Right hindlimb (tissue), 1 donor: ENCODE measurements around the gene PCBP2.

ENCODE experiments used
- DNase-seq: peaks from one replicate; pipeline ENCODE4 v3.0.0-alpha.2; 2018

PCBP2 gene

DNA sequence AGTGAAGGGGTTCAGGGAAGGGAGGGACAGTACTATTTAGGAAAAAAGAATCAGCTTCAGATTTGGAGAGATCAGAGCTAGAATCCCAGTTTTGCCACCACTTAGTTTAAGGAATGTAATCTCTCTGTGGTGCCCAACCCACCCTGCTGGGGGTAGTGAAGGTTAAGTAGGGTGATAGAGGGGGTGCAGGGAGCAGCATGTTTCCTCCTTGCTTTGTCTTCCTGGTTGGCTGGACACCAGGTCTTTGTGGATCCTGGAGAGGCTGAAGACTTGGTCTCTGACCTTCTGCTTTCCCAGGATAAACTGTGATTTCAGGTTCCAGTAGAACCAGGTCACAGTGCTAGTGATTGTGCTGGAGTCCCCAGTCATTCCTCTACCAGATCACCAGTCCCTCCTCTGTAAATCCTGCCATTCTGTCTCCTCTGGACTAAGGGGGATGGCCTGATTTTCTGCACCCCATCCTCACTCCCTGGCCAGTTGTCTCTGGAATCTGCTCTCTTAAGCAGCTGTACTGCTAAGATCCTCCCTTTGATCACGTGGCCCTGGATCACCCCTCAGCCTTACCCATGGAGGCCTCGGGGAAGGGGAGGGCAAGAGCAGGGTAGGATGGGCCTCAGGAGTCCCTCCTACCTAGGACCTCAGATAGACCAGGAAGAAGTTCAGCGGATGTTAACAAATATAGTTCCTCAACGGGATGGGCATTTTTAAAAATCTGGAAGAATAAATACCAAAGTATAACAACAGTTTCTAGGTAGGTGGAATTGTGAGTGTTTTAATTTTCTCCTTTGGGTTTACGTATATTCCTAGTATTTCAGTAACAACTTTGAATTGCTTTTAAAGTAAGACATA, 44.2 kb downstream of the PCBP2 start:
- DNase-seq: peak; percentile 82

DNA sequence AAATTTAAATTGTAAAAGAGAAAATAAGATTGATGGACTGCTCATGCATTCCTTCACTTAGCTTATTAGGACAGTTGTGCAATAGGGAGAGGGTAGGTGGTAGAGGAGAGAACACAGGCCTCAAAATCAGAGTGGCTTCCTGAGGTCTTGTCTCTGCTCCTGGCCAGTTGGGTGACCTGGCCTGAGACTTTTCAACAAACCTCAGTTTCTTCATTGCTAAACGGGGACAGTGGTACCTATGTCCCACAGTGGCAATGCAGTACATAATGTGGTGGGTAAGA, 44.8 kb downstream of the PCBP2 start:
- no peak for DNase-seq

GRCh38 chr12:53497461-53497860, 45.6 kb downstream of the PCBP2 start:
- no peak for DNase-seq

- no peak for DNase-seq
Measured at GRCh38 chr12:53498235-53498630, 46.3 kb downstream of the PCBP2 start.

DNA sequence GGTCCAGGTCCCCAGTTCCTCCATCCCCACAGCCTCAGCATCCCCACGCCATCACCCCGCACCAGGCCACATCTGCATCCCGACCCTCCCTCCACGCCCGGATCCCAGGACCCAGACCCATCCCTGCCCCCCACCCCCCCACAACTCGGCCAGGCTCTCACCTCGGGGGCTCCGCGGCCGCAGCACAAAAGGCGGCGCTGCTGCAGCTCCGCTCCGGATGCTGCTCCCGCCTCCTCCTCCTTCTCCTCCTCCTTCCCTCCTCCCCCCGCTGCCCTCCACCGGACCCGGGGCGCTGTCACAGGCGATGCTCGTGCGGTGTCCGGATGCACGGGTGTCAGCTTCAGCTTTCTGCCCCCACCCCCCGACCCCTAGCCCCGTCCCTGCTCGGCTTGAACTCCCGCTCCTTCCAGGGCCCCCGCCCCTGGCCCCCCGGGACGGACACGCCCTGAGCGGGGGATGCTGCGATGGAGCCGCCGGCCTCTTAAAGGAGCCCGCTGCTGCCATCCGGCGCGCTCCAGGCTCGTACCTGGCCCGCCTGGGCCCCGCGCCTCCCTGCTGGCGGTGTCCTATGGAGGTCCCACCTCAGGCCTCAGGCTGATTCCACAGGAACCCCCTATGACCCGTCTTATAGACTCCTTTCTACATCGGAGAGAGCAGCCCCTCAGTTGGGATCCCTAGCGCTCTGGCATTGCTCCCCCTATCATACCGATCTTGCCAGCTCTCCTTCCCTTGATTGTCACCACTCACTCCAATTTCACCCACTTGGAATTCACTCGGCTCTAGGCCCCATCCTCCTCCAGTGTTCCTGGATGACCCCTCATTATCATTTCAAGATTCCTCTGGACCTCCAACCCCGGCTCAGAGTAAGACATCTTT, 47.6 kb downstream of the PCBP2 start, which contains the start of gene MAP3K12:
Gene MAP3K12 (minus strand): TSS at position 193 of the 876 bp plus-strand sequence. CDS start 12,067 bp downstream, outside the sequence.
- peak; percentile 84 for DNase-seq

DNA sequence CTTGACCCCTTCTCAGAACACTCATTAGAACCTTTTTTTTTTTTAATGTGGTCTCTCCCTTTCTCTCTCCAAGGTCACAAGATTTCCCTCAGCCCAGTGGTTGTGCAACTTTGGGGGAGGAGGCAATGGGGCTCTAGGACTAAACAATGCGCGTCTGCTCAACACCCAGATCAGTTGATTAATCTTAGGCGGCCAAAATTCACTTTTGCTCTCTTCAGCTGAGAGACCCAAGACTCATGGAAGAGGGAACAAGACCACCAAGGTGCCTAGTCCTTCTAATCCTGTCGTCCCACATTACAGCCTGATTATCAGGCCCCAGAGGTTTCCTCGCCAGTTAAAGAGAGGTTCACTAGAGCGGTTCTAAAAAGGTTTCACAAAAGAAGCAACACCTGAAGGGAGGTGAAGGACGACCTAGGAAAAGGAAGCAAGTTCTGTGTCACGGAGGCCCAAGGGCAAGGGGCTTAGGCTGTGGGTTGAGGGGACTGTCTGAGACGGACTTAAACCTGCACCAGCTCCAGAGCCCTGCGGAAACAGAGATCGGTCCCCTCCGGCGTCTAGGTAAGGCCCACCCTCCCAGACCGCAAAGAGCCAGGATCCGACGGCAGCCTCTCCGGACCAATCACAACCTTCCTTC, 48.4 kb downstream of the PCBP2 start:
- DNase-seq: no peak

GRCh38 chr12:53500776-53501614, 49.1 kb downstream of the PCBP2 start, which contains the start of gene TARBP2:
Gene TARBP2 (plus strand): TSS chr12:53501283. CDS start chr12:53501409, 126 bp downstream.
- DNase-seq: peak; percentile 99

- no peak for DNase-seq
Measured at GRCh38 chr12:53501615-53502181, 49.8 kb downstream of the PCBP2 start.

DNA sequence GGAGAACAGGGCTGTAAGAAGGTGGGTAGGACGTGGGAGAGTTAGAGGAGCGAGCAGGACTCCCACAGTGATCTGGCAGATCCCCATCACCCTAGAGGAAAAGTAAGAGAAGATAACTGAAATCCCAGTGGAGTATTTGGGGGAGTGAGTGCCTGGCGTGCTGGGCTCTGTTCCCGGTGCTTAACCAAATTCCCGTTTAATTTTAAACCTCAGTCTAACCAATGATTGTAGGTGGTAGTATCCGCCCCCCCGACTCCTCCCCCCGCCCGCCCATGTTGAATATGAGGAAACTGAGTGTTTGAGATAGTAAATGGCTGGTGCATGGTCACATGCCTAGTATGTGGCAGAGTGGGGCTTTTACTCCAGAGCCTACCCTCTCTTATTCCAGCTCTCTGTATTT, 50.4 kb downstream of the PCBP2 start:
- no peak for DNase-seq

GRCh38 chr12:53502983-53503728, 51.3 kb downstream of the PCBP2 start:
- no peak for DNase-seq

DNA sequence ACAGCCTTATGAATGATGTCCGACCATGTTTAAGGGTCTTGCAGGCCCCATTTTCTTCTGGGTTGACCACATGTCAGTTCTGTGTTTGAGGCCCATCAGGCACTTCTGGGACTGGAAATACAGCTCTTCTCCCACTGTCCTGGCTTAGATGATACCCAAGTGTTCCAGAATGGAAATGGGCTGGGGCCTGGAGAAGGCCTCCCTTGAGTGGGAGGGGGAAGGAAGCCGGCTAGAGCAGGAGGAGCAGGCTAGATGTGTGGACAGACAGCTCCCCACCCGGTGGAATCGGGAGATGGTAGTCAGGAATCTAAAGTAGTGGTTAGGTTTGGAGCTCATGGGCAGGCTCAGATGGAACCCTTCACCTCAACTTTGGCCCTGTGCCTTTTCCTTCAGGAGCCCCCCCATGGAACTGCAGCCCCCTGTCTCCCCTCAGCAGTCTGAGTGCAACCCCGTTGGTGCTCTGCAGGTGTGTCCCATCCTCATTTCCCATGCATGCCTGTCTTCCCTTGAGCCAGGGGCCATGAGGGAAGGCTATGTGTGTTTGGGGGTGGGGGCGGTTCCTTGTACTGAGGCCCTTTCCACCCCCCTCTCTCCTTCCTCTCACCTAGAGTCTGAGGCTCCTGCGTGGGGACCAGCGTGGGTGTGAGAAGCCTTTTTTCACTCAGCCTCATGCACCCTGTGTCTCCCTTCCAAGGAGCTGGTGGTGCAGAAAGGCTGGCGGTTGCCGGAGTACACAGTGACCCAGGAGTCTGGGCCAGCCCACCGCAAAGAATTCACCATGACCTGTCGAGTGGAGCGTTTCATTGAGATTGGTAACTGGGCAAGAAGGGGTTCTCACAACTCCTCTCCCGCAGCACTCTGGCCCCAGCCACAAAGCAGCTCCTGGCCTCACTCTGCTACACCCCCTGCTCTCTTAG, 52.4 kb downstream of the PCBP2 start:
- DNase-seq: no peak

DNA sequence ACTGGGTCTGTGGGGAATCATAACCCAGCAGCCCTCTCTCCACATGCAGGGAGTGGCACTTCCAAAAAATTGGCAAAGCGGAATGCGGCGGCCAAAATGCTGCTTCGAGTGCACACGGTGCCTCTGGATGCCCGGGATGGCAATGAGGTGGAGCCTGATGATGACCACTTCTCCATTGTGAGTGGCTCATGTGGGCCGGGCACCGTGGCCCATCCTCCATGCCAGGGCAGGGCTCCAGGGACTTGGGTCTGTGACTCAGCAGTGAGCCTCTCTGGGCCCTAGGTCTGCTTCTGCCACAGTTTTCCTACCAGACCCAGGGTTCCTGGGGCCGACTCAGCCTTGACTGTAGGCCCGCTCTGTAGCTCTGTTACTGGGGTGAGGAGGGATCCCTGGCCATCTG, 53.2 kb downstream of the PCBP2 start:
- DNase-seq: no peak

GRCh38 chr12:53505555-53506449, 53.9 kb downstream of the PCBP2 start:
- no peak for DNase-seq

GRCh38 chr12:53506450-53506785, 54.5 kb downstream of the PCBP2 start:
- DNase-seq: no peak

DNA sequence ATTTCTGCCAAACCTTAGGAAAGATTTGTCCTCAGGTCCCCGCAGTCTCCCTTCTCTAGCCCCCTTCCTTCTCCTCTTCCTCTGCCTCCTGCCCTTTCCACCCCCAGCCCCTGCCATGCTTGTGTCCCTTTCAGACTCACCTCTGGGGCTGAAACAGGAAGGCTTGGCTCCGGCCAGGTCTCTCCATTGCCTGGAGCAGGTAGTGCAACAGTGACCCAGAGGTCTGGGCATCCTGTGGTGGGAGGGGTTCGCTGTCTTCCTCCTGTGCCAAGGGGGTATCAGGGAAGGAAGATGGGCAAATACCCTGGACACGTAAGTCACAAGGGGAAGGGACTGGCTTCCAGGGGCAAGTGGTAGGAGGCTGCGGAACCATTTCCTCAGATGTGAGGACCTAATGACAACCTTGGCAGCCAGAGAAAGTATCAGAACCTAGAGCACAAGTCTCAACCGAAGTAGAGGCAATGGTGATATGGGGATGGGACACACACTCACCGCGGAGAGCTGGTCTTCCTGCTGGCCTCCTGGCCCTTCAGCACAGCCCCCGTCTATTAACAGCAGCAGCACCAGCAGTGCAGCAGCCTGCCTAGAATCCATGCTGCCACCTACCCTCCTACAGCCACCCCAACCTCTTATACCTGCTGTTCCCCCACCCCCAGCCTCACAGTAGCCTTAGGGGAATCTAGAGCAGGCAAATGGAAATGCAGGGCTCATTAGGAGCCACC, 55.1 kb downstream of the PCBP2 start, which contains the start of gene NPFF:
Gene NPFF (minus strand): TSS at position 604 of the 722 bp plus-strand sequence. CDS start 10 bp downstream, at position 594.
- DNase-seq: no peak

DNA sequence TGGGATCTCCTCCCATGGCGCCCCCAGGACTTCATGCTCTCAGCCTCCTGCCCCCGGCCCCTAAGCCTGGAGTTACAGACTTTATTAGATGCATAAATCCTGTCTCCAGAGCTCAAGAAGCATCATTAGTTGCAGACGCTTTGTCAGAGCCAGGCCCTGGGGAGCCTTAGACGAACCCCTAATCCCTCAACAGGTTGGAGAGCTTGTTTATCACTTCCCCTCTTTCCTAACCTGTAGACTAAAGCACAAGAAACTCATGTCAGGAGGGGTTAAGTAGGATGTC, 55.6 kb downstream of the PCBP2 start:
- DNase-seq: no peak

GRCh38 chr12:53508534-53509170, 56.8 kb downstream of the PCBP2 start:
- peak; percentile 87 for DNase-seq

DNA sequence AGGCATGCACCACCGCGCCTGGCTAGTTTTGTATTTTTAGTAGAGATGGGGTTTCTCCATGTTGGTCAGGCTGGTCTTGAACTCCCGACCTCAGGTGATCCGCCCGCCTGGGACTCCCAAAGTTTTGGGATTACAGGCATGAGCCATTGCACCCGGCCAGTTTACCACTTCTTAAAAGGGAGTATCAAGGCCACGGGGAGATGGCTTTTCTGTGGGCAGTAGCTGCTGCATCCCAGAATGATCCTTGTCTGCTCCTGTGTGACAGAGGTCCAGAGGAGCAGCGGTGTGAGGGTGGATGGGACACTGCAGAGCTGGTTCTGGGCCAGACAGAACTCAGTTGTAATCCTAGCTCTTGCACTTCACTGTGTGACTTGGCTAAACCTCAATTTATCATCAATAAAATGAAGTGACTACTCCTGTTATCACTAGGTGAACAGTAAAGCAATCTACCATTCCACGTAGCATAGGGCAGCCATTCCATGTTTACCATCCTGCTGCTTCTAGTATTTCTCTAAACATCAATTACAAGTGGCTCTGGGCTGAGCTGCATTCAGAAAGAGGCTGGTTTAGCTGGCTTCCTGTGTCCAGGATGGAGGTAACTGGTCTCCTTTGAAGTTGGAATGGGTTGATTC, 58.4 kb downstream of the PCBP2 start:
- DNase-seq: no peak
